ENCODE measurements around the gene MCM8. TPM values are rescaled to one million over a fixed set of nuclear protein-coding genes. Genes with fewer than 3 reads are reported as not detected.

Gene MCM8
- polyA plus RNA-seq, 1 experiment: 2.8 TPM

- CTCF ChIA-PET: no interaction called here
- no peaks in the 10 kb centered on the region for H3K27me3 ChIP-seq (ENCODE audit: control insufficient read depth, insufficient read depth, low read length)
- no peak overlapping the region for H3K27ac ChIP-seq (ENCODE audit: low read depth, low read length)
- TF ChIP-seq, protein P1, sequence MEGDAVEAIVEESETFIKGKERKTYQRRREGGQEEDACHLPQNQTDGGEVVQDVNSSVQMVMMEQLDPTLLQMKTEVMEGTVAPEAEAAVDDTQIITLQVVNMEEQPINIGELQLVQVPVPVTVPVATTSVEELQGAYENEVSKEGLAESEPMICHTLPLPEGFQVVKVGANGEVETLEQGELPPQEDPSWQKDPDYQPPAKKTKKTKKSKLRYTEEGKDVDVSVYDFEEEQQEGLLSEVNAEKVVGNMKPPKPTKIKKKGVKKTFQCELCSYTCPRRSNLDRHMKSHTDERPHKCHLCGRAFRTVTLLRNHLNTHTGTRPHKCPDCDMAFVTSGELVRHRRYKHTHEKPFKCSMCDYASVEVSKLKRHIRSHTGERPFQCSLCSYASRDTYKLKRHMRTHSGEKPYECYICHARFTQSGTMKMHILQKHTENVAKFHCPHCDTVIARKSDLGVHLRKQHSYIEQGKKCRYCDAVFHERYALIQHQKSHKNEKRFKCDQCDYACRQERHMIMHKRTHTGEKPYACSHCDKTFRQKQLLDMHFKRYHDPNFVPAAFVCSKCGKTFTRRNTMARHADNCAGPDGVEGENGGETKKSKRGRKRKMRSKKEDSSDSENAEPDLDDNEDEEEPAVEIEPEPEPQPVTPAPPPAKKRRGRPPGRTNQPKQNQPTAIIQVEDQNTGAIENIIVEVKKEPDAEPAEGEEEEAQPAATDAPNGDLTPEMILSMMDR (IDR thresholded peaks at IDR 0.05; ENCODE audit: low read depth, low read length): no peak
- DNase-seq (ENCODE audit: low read depth, low spot score): no peak
- POLR2A ChIA-PET: no interaction called here
- no peaks in the 10 kb centered on the region for H3K9me3 ChIP-seq (ENCODE audit: control insufficient read depth, insufficient read depth, low read length)
- no peak overlapping the region for H3K4me3 ChIP-seq (ENCODE audit: low read depth, low read length)
Observed at GRCh38 chr20:6014957-6015356, 64.5 kb downstream of the MCM8 start.

GRCh38 chr20:6017467-6017866 lies 67.0 kb downstream of the MCM8 start:
- DNase-seq (ENCODE audit: low read depth, low spot score): no peak
- POLR2A ChIA-PET: no interaction called here
- H3K9me3 ChIP-seq (ENCODE audit: control insufficient read depth, insufficient read depth, low read length): no peaks in the 10 kb centered on the region
- no peak overlapping the region for H3K4me3 ChIP-seq (ENCODE audit: low read depth, low read length)
- H3K27ac ChIP-seq (ENCODE audit: low read depth, low read length): no peak overlapping the region
- H3K27me3 ChIP-seq (ENCODE audit: control insufficient read depth, insufficient read depth, low read length): no peaks in the 10 kb centered on the region
- TF ChIP-seq, protein P1 (IDR thresholded peaks at IDR 0.05; ENCODE audit: low read depth, low read length): no peak
- CTCF ChIA-PET: interaction anchor here (0.6 kb wide), 1 partner anchor 61 kb away, joined by 3 read pairs; no protein-coding TSS in a partner anchor

- no peak overlapping the region for H3K27ac ChIP-seq (ENCODE audit: low read depth, low read length)
- no peak overlapping the region for H3K4me3 ChIP-seq (ENCODE audit: low read depth, low read length)
- H3K27me3 ChIP-seq (ENCODE audit: control insufficient read depth, insufficient read depth, low read length): no peaks in the 10 kb centered on the region
- H3K9me3 ChIP-seq (ENCODE audit: control insufficient read depth, insufficient read depth, low read length): no peaks in the 10 kb centered on the region
- ChIA-PET POLR2A (no interaction called here), CTCF (interaction anchor here (0.6 kb wide), 1 partner anchor 60 kb away, joined by 3 read pairs; no protein-coding TSS in a partner anchor)
- TF ChIP-seq, protein P1 (IDR thresholded peaks at IDR 0.05; ENCODE audit: low read depth, low read length): no peak
- no peak for DNase-seq (ENCODE audit: low read depth, low spot score)
Observed at GRCh38 chr20:6017880-6018279, 67.4 kb downstream of the MCM8 start.

GRCh38 chr20:6024768-6025167 lies 74.3 kb downstream of the MCM8 start:
- Histone ChIP-seq H3K4me3 (ENCODE audit: low read depth, low read length) (no peak overlapping the region), H3K9me3 (ENCODE audit: control insufficient read depth, insufficient read depth, low read length) (peaks cover 4% of the 10 kb centered on the region; the same call in 1 of the 2 replicates), H3K27ac (ENCODE audit: low read depth, low read length) (no peak overlapping the region), H3K27me3 (ENCODE audit: control insufficient read depth, insufficient read depth, low read length) (no peaks in the 10 kb centered on the region)
- TF ChIP-seq, protein P1 (IDR thresholded peaks at IDR 0.05; ENCODE audit: low read depth, low read length): no peak
- CTCF ChIA-PET: no interaction called here
- POLR2A ChIA-PET: no interaction called here
- DNase-seq (ENCODE audit: low read depth, low spot score): no peak

- no peak overlapping the region for H3K27ac ChIP-seq (ENCODE audit: low read depth, low read length)
Observed at GRCh38 chr20:6026051-6026450, 75.6 kb downstream of the MCM8 start.

More at GRCh38 chr20:6026051-6026450, 75.6 kb downstream of the MCM8 start:
- H3K27me3 ChIP-seq (ENCODE audit: control insufficient read depth, insufficient read depth, low read length): no peaks in the 10 kb centered on the region
- no peak overlapping the region for H3K4me3 ChIP-seq (ENCODE audit: low read depth, low read length)
- TF ChIP-seq, protein P1 (IDR thresholded peaks at IDR 0.05; ENCODE audit: low read depth, low read length): no peak
- DNase-seq (ENCODE audit: low read depth, low spot score): peak; percentile 11
- peaks cover 4% of the 10 kb centered on the region; the same call in 1 of the 2 replicates for H3K9me3 ChIP-seq (ENCODE audit: control insufficient read depth, insufficient read depth, low read length)
- ChIA-PET POLR2A (no interaction called here), CTCF (no interaction called here)
